Loucy (cell line): ENCODE results near the gene FOXQ1.
"Not testable (repeated sequence)": the region's sequence is repeated elsewhere in the genome, so short reads cannot be mapped to it uniquely, and the experiment has no call there.

Source experiments
- H2AFZ ChIP-seq: fragments of 200-600 bp; sonication (generic); 2 replicates; pipeline ENCODE4 v1.6.0; 2016; ENCODE audit warnings: antibody characterized with exemption, mild to moderate bottlenecking, low read length, moderate library complexity
- H3F3A ChIP-seq: fragments of 200-600 bp; 2 replicates; pipeline ENCODE4 v1.6.0; 2016; ENCODE audit warnings: antibody characterized with exemption, low read depth, mild to moderate bottlenecking
- H3K27me3 ChIP-seq: fragments of 200-600 bp; sonication (generic); 2 replicates; pipeline ENCODE4 v1.6.1; 2014; ENCODE audit warnings: low read length, mild to moderate bottlenecking; ENCODE audit not compliant: insufficient read depth, poor library complexity, severe bottlenecking
- H3K36me3 ChIP-seq: fragments of 200-600 bp; sonication (generic); 2 replicates; pipeline ENCODE4 v1.6.1; 2016; ENCODE audit warnings: low read length; ENCODE audit not compliant: insufficient read depth
- H3K4me1 ChIP-seq: fragments of 200-600 bp; sonication (generic); 2 replicates; pipeline ENCODE4 v1.5.1; 2014; ENCODE audit warnings: low read length, mild to moderate bottlenecking; ENCODE audit not compliant: insufficient read depth, poor library complexity, severe bottlenecking
- H3K4me2 ChIP-seq: fragments of 200-600 bp; sonication (generic); 2 replicates; pipeline ENCODE4 v1.6.0; 2014; ENCODE audit warnings: antibody characterized with exemption, low read length, low read depth, mild to moderate bottlenecking; ENCODE audit not compliant: poor library complexity, severe bottlenecking
- H3K4me3 ChIP-seq: fragments of 200-600 bp; sonication (generic); 2 replicates; pipeline ENCODE4 v1.5.1; 2014; ENCODE audit warnings: low read length, mild to moderate bottlenecking, mixed read lengths; ENCODE audit not compliant: poor library complexity, severe bottlenecking
- H3K79me2 ChIP-seq: fragments of 200-600 bp; sonication (generic); 2 replicates; pipeline ENCODE4 v1.6.1; 2014; ENCODE audit warnings: low read length; ENCODE audit not compliant: insufficient read depth
- H3K9ac ChIP-seq: fragments of 200-600 bp; sonication (generic); 2 replicates; pipeline ENCODE4 v1.6.0; 2014; ENCODE audit warnings: mild to moderate bottlenecking, low read depth, low read length, moderate library complexity; ENCODE audit not compliant: poor library complexity, severe bottlenecking
- H3K9me2 ChIP-seq: fragments of 200-600 bp; sonication (generic); replicated peaks from 2 replicates; pipeline ENCODE4 v1.6.1; 2016; ENCODE audit warnings: low read depth, low read length, mixed read lengths
- H3K9me3 ChIP-seq: fragments of 200-600 bp; sonication (generic); 2 replicates; pipeline ENCODE4 v1.6.1; 2014; ENCODE audit warnings: mild to moderate bottlenecking, antibody characterized with exemption, low read length, low read depth; ENCODE audit not compliant: insufficient read depth
- H4K20me1 ChIP-seq: fragments of 200-600 bp; sonication (generic); 2 replicates; pipeline ENCODE4 v1.6.0; 2014; ENCODE audit warnings: antibody characterized with exemption, low read length, mild to moderate bottlenecking; ENCODE audit not compliant: insufficient read depth, poor library complexity, severe bottlenecking
- EZH2phosphoT487 ChIP-seq: fragments of 200-600 bp; IDR thresholded peaks from 2 replicates; pipeline ENCODE4 v1.6.1; 2018; ENCODE audit warnings: antibody characterized with exemption, mild to moderate bottlenecking, moderate library complexity, borderline replicate concordance
- TF ChIP-seq, protein P1 (sequence below): fragments of 200-600 bp; sonication (generic); conservative IDR thresholded peaks from 2 replicates; pipeline ENCODE4 v1.5.1; 2014; ENCODE audit warnings: mild to moderate bottlenecking, antibody characterized with exemption, low read length

FOXQ1 gene

DNA sequence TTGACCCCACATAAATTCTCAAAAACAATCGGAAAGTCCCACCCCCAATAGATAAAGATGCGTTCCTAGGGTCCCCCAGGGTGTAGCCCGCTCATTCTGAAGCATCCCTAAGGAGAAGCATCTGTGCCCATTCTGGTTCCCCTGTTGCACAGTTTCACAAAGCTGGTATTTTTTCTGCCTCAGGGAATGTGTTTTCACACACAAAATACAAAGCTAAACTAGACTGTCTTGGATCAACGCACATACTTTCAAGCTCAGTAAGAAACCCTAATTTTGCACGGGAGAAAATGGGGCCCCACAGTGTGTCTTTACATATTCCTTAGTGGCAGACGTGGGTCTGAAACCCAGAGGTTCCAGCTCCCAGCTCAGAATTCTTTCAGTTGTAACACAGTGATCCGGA, 6.1 kb downstream of the FOXQ1 start:
- Histone ChIP-seq H2AFZ (no peak overlapping the region), H3K4me1 (peaks cover 9% of the 10 kb centered on the region), H3K4me3 (no peak overlapping the region), H4K20me1 (no peaks in the 10 kb centered on the region), H3K36me3 (no peaks in the 10 kb centered on the region), H3K27me3 (no peaks in the 10 kb centered on the region), H3K4me2 (no peak overlapping the region), H3F3A (no peaks in the 10 kb centered on the region), H3K79me2 (no peaks in the 10 kb centered on the region), H3K9me3 (no peaks in the 10 kb centered on the region), H3K9me2 (no peaks in the 10 kb centered on the region), H3K9ac (no peak overlapping the region)
- TF ChIP-seq, protein P1, sequence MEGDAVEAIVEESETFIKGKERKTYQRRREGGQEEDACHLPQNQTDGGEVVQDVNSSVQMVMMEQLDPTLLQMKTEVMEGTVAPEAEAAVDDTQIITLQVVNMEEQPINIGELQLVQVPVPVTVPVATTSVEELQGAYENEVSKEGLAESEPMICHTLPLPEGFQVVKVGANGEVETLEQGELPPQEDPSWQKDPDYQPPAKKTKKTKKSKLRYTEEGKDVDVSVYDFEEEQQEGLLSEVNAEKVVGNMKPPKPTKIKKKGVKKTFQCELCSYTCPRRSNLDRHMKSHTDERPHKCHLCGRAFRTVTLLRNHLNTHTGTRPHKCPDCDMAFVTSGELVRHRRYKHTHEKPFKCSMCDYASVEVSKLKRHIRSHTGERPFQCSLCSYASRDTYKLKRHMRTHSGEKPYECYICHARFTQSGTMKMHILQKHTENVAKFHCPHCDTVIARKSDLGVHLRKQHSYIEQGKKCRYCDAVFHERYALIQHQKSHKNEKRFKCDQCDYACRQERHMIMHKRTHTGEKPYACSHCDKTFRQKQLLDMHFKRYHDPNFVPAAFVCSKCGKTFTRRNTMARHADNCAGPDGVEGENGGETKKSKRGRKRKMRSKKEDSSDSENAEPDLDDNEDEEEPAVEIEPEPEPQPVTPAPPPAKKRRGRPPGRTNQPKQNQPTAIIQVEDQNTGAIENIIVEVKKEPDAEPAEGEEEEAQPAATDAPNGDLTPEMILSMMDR = no peak
- TF ChIP-seq EZH2phosphoT487 = no peak

DNA sequence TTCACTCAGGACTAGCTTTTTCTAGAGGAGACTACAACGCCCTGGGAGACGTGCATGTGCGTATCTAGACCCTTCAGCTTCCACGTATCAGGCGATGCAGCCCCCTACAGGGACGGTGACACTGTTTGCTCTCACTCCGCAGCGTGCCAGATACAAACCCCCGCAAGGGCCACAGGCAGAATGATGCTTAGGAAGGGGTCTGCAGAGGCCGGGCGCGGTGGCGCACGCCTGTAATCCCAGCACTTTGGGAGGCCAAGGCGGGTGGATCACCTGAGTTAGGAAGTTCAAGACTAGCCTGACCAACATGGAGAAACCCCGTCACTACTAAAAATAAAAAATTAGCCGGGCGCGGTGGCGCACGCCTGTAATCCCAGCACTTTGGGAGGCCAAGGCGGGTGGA, 6.7 kb downstream of the FOXQ1 start:
- not testable (repeated sequence) for H3K36me3 ChIP-seq, H3K9me3 ChIP-seq, H3K9me2 ChIP-seq, H3F3A ChIP-seq, H3K79me2 ChIP-seq, H2AFZ ChIP-seq, H3K4me3 ChIP-seq, H4K20me1 ChIP-seq, H3K27me3 ChIP-seq, H3K4me2 ChIP-seq, H3K9ac ChIP-seq, H3K4me1 ChIP-seq

- no peaks in the 10 kb centered on the region for H3F3A ChIP-seq
- H3K27me3 ChIP-seq = no peaks in the 10 kb centered on the region
- peak overlapping the region; percentile 37; the same call in 1 of the 2 replicates for H2AFZ ChIP-seq
- no peak overlapping the region for H3K4me3 ChIP-seq
- H3K79me2 ChIP-seq = no peaks in the 10 kb centered on the region
- no peaks in the 10 kb centered on the region for H3K9me2 ChIP-seq
- H3K4me2 ChIP-seq = no peak overlapping the region
- H3K9ac ChIP-seq = no peak overlapping the region
- H3K36me3 ChIP-seq = no peaks in the 10 kb centered on the region
- no peak for TF ChIP-seq EZH2phosphoT487
- TF ChIP-seq, protein P1 = no peak
- no peaks in the 10 kb centered on the region for H3K9me3 ChIP-seq
- H3K4me1 ChIP-seq = peaks cover 23% of the 10 kb centered on the region
- H4K20me1 ChIP-seq = no peaks in the 10 kb centered on the region
These were observed 9.8 kb downstream of the FOXQ1 start for GRCh38 chr6:1321738-1322137.

- TF ChIP-seq, protein P1 = no peak
- no peak for TF ChIP-seq EZH2phosphoT487
- Histone ChIP-seq H3K79me2 (no peaks in the 10 kb centered on the region), H3F3A (no peaks in the 10 kb centered on the region), H3K9me3 (no peaks in the 10 kb centered on the region), H2AFZ (peak overlapping the region; percentile 37; the same call in 1 of the 2 replicates), H3K4me1 (peaks cover 25% of the 10 kb centered on the region), H3K4me3 (no peak overlapping the region), H3K36me3 (no peaks in the 10 kb centered on the region), H3K27me3 (no peaks in the 10 kb centered on the region), H3K9me2 (no peaks in the 10 kb centered on the region), H3K9ac (no peak overlapping the region), H3K4me2 (no peak overlapping the region), H4K20me1 (no peaks in the 10 kb centered on the region)
These were observed 10.3 kb downstream of the FOXQ1 start for GRCh38 chr6:1322156-1322555.
